BLaER1 treated with 17β-estradiol and CSF1 and Interleukin-3, amounts not matched to agents 10 nM and 100 nM (cell line): ENCODE results near the gene EIF3C.
"Not testable (repeated sequence)": the region's sequence is repeated elsewhere in the genome, so short reads cannot be mapped to it uniquely, and the experiment has no call there.

Source experiments
- H3K27ac ChIP-seq, 11 experiments: shearing (Covaris generic); formaldehyde crosslinking; 2 replicates each; pipeline ENCODE4 v1.8.1; 2022
- H3K27me3 ChIP-seq, 11 experiments: shearing (Covaris generic); formaldehyde crosslinking; 2 replicates each; pipeline ENCODE4 v1.8.1; 2022
- H3K36me3 ChIP-seq, 11 experiments: shearing (Covaris generic); formaldehyde crosslinking; 2 replicates each; pipeline ENCODE4 v1.8.1; 2022
- H3K4me1 ChIP-seq, 10 experiments: shearing (Covaris generic); formaldehyde crosslinking; 2 replicates each; pipeline ENCODE4 v1.8.1; 2022
- H3K4me2 ChIP-seq, 11 experiments: shearing (Covaris generic); formaldehyde crosslinking; 2 replicates each; pipeline ENCODE4 v1.8.1; 2022
- H3K4me3 ChIP-seq, 10 experiments: shearing (Covaris generic); formaldehyde crosslinking; 2 replicates each; pipeline ENCODE4 v1.8.1; 2022
- H3K9ac ChIP-seq, 11 experiments: shearing (Covaris generic); formaldehyde crosslinking; 2 replicates each; pipeline ENCODE4 v1.8.1; 2022
- H3K9me3 ChIP-seq, 11 experiments: shearing (Covaris generic); formaldehyde crosslinking; replicated peaks in 1 of 11; 2 replicates each; pipeline ENCODE4 v1.8.1; 2022
- H4K20me1 ChIP-seq, 11 experiments: shearing (Covaris generic); formaldehyde crosslinking; 2 replicates each; pipeline ENCODE4 v1.8.1; 2022

EIF3C gene

DNA sequence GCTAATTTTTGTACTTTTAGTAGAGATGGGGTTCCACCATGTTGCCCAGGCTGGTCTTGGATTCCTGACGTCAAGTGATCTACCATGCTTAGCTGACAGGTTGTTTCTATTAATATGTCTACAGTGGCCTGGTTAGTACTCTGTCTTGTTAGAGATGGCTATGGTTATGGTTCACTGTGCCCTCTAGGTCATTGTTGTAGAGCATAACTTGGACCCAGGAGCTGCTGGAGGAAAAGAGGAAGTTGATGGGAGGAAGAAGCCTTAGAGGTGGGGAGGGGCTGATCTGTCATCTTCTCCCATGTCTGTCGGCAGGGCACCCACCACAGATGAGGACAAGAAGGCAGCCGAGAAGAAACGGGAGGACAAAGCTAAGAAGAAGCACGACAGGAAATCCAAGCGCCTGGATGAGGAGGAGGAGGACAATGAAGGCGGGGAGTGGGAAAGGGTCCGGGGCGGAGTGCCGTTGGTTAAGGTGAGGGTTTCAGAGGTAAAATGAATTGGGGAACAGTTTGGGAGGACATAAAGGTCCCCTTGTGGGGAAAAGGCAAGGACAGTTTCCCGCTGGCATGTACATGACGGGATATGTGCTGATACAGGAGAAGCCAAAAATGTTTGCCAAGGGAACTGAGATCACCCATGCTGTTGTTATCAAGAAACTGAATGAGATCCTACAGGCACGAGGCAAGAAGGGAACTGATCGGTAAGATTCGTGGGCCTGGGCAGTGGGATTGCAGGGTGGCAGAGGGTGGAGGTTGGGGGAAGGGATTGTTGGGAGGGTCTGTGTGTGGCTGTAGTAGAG, 11.8 kb downstream of the EIF3C start:
- H3K27me3 ChIP-seq, H3K9ac ChIP-seq, H3K4me2 ChIP-seq, H3K9me3 ChIP-seq, H3K27ac ChIP-seq, H3K4me1 ChIP-seq, H3K36me3 ChIP-seq, H3K4me3 ChIP-seq, H4K20me1 ChIP-seq: not testable (repeated sequence)

DNA sequence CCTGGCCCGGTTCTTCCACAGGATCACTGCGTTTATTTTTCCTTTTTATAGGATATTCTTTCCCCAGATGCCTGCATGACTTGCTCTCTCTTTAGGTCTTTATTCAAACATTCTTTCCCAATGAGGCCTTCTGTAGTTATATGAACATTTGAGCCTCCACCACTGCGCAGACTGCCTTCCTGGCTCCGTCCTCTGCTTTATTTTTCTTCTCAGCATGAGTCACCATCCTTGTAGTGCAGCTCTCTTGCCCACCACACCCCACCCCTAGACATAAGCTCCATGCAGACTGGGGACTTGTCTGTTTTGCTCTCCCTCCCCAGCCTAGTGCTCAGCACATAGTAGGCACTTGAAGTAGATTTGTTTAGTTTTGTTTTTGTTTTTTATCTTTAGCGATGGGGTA, 20.0 kb downstream of the EIF3C start:
- not testable (repeated sequence) for H3K4me1 ChIP-seq, H3K4me3 ChIP-seq, H3K9ac ChIP-seq, H3K27ac ChIP-seq, H3K27me3 ChIP-seq, H3K9me3 ChIP-seq, H3K4me2 ChIP-seq, H3K36me3 ChIP-seq, H4K20me1 ChIP-seq

DNA sequence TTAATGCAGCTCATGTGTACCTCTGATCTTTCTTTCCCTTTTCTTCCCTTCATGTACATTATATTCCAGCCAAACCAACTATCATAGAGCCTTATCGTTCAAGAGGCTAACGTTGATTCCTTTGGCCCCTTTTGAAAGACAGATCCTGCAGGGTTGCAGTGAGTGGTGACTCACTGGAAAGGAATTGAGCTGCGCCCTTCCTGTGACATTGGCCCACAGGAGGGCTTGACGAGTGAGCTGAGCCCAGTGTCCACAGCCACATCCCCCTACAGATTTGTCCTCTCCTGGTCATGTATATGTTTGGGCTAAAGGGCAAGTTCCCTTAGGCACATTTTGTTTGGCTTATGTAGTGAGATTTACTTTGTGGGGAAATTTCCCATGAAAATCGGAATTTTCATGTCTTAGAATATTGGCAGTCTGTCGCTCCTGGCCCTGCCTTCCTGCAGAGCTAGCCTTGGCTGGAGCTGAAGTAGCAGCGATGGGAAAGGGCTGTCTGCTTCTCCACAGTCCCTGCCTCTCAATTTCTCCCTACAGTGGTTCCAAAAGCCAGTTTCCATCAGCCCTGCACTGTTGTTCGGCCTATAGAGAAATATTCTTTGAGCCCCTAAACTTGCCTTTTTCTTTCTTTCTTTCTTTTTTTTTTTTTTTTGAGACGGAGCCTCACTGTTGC, 21.3 kb downstream of the EIF3C start:
- not testable (repeated sequence) for H3K27me3 ChIP-seq, H3K9me3 ChIP-seq, H3K36me3 ChIP-seq, H3K4me3 ChIP-seq, H4K20me1 ChIP-seq, H3K4me2 ChIP-seq, H3K4me1 ChIP-seq, H3K27ac ChIP-seq, H3K9ac ChIP-seq

DNA sequence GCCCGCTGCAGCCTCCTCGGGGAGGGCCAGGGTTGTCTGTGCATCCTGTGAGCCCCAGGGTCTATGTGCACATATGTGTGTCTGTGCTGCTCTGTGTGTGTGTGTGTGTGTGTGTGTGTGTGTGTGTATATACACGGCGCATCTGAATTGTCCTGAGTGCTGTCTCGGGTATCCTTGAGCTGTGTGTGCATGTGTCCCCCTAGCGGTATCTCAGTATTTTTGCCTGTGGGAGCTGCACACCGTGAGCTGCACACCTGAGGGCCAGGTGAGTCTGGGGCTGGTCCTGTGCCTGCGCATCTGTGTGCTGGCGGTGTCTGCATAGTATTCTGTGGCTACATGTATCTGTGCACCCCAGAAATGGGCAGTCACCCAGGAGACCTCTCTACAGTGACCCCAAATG, 28.5 kb downstream of the EIF3C start:
- H4K20me1 ChIP-seq, H3K27ac ChIP-seq: not testable (repeated sequence)

DNA sequence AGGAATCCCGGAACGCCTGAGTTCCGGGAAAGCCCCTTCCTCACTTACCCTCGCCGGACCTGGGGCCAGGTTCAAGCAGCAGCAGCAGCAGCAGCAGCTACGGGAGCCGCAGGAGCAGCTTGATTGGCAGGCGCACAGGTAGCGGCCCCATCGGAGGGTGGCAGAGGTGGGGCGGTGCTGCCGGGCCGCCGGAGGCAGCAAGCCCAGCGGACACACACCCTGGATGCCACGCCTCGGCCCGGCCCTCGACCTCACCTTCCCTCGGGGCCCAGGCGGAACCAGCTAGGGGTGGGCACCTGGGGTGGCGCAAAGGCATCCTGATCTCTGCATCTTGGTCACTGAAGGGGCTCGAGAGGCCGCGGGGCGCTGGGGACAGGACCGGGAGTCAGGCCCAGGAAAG, 29.4 kb downstream of the EIF3C start:
- H3K27ac ChIP-seq, H3K4me3 ChIP-seq, H3K9me3 ChIP-seq, H3K4me1 ChIP-seq, H4K20me1 ChIP-seq, H3K27me3 ChIP-seq, H3K4me2 ChIP-seq, H3K36me3 ChIP-seq, H3K9ac ChIP-seq: not testable (repeated sequence)

More for the DNA sequence above, 28.5 kb downstream of the EIF3C start:
- H3K9me3 ChIP-seq, H3K27me3 ChIP-seq, H3K9ac ChIP-seq, H3K4me2 ChIP-seq, H3K36me3 ChIP-seq, H3K4me3 ChIP-seq, H3K4me1 ChIP-seq: not testable (repeated sequence)

DNA sequence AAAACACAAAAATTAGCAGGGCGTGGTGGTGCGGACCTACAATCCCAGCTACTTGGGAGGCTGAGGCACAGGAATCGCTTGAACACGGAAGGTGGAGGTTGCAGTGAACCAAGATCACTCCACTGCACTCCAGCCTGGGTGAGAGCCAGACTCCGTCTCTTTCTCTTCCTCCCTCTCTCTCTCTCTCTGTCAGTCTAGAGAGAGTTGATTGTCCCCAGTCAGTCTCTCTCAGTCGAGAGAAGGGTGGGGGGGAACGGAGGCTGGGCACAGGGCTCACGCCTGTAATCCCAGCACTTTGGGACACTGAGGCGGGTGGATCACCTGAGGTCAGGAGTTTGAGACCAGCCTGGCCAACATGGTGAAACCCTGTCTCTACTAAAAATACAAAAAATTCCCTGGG, 30.0 kb downstream of the EIF3C start:
- not testable (repeated sequence) for H3K36me3 ChIP-seq, H4K20me1 ChIP-seq, H3K4me1 ChIP-seq, H3K27me3 ChIP-seq, H3K27ac ChIP-seq, H3K9ac ChIP-seq, H3K9me3 ChIP-seq, H3K4me2 ChIP-seq, H3K4me3 ChIP-seq

DNA sequence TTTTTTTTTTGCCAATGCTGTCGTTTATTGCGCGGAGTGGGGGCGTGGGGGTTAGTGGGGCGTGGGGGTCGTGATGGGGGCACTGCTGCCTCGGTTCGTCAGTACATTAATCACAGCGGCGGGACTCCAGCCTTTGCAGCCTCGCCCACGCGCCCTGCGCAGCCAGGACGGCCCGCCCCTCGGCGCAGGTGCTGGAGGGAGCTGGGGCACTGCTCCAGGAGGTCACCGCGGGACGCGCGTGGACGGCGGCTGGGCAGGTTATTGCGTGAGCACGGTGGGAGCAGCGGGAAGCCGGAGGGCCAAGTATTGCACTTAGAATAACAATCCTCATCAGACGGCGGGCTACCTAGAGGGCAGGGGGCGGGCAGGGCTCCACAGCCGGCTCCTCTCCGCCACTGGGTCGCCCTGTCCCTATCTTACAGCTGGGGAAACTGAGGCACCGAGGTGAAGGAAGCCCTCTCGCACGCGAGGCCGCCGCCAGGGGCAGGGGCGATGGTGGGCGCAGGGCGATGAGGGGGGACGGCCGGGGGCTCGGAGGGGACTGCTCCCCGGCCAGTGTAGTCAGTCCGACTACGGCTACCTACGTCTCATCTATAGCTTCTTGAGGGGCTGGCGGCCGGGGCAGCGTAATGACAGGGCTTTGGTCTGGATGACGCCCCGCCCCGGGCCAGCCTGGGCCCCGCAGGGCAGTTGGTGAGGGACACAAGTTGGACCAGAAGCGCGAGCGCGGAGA, 35.5 kb downstream of the EIF3C start:
- H3K27me3 ChIP-seq, H4K20me1 ChIP-seq, H3K4me2 ChIP-seq, H3K9ac ChIP-seq, H3K9me3 ChIP-seq, H3K27ac ChIP-seq, H3K36me3 ChIP-seq, H3K4me3 ChIP-seq, H3K4me1 ChIP-seq: not testable (repeated sequence)

DNA sequence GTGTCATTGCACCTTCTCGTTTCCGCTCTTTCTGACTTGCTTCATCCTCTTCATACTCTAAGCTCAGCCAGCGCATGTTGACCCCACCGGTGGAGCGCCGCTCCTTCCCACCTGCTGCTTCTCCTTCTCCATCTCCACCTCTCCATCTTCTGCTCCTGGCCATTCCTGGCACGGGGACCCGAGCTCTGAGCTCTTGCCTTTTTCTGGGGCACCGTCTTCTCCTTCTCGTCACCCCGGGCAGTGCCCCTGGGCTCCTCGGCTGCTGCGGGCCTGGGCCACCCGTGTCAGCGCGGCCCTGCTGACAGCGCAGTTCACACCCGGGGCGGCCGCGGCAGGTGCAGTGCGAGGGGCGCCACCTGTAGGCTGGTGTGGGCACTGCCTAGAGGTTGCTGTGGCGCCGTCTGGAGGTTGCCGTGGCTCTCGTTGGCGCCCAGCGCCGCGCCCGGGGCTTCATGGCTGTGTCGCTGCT, 38.8 kb downstream of the EIF3C start:
- H3K27ac ChIP-seq, H3K4me1 ChIP-seq, H3K9me3 ChIP-seq, H3K36me3 ChIP-seq, H4K20me1 ChIP-seq, H3K27me3 ChIP-seq, H3K9ac ChIP-seq: not testable (repeated sequence)
- peak overlapping the region in 10 of 11 experiments; percentile 38 to 74 (median 48); a peak in 11 of 22 replicates for H3K4me2 ChIP-seq
- H3K4me3 ChIP-seq, result peak overlapping the region in 6 of 10 experiments; percentile 26 to 52 (median 40); a peak in 6 of 20 replicates

DNA sequence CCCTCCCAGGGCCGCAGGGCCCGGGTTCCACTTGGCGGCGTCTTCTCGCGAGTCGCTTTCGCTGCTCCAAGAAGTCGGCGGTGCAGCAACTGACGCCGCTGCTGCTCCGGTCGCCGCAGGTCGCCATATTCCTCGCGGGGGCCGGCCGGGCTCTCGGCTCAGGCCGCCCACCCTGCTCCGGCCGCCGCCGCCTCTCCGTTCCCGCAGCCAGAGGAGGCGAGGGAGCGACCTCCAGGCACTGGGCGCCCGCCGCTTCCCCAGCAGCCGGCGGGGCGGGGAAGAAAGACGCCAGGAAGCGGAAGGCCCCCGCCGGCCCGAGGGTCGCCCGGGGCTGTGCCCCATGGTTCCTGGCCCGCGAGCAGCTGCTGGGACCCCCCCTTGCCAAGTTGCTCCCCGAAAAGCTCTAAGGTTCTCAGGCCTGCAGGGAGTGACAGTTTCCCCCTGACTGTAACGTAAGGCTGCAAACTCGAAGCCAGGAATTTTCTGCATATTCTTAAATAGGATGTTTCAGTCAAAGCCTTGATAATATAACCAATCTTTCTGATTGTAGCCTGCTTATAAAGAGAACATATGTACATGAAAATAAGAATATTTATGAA, 39.3 kb downstream of the EIF3C start:
- not testable (repeated sequence) for H3K4me1 ChIP-seq, H3K9ac ChIP-seq, H3K27me3 ChIP-seq, H3K9me3 ChIP-seq, H3K4me2 ChIP-seq, H3K36me3 ChIP-seq, H3K27ac ChIP-seq, H4K20me1 ChIP-seq
- H3K4me3 ChIP-seq, result peak overlapping the region in 3 of 10 experiments; percentile 26 to 46 (median 37); a peak in 1 of 20 replicates

DNA sequence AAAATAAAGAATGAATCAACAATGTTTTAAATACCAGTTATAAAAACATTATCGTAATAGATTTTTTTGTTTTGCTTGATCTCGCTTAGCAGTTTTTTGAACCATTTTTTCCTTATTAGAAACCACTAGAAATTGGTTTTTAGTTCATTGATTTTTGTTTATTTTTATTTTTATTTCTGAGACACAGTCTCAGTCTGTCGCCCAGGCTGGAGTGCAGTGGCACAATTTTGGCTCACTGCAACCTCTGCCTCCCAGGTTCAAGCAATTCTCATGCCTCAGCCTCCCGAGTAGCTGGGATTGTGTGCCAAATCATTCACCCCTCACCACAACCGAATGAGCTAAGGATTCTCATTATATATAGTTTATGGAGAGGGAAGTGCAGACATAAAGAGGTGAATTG, 40.2 kb downstream of the EIF3C start, which contains the start of gene NPIPB9:
Gene NPIPB9, plus strand, starts transcription at position 301 of the 400 bp plus-strand sequence.
- not testable (repeated sequence) for H3K9me3 ChIP-seq, H4K20me1 ChIP-seq, H3K4me1 ChIP-seq, H3K4me3 ChIP-seq, H3K9ac ChIP-seq, H3K36me3 ChIP-seq, H3K4me2 ChIP-seq, H3K27me3 ChIP-seq, H3K27ac ChIP-seq

DNA sequence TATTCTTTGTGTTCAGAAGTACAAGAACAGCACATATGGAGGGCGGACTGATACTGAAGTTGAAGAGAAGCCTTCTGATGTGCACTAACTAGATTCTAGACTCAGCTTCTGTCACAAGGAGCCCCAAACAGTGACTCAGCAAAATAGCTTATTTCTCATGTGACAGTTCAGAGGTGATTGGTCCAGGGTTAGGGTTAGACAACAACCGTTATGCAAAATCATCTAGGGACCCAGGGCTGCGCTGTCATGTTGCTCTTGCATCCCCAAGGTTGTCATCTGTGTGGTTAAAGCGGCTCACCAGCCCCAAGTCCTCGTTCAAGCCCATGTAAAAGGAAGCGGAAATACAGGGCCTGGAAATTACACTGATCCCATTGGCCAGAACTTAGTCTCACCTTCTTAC, 70.4 kb downstream of the EIF3C start:
- H3K36me3 ChIP-seq, H3K27me3 ChIP-seq, H3K4me3 ChIP-seq, H4K20me1 ChIP-seq, H3K4me1 ChIP-seq, H3K4me2 ChIP-seq, H3K27ac ChIP-seq, H3K9ac ChIP-seq, H3K9me3 ChIP-seq: not testable (repeated sequence)

DNA sequence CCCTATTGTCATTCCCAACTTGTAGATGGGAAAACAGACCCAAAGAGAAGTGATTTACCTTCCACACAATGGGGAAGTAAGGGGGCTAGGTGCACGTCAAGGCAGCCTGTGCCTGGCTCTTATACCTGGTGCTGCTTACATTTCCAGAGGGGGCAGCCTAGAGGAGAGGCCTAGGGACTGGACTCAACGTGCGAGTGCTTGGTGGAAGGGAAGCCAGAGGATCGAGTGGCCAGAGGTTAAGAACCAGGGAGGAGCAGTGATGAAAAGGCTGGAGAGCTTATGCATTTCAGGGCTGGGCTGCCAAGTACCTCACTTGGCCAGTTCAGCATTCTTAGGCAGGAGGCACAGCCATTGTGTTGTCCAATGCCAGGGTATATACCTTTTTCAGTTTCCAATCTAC, 71.1 kb downstream of the EIF3C start:
- H4K20me1 ChIP-seq, H3K9me3 ChIP-seq, H3K27ac ChIP-seq, H3K4me1 ChIP-seq, H3K4me3 ChIP-seq, H3K9ac ChIP-seq, H3K27me3 ChIP-seq, H3K36me3 ChIP-seq, H3K4me2 ChIP-seq: not testable (repeated sequence)
